GM12891 (cell line): ENCODE data around the gene PKNOX2.

ENCODE experiments used
- DNase-seq: peaks from one replicate; pipeline ENCODE4 v3.0.0; 2011; ENCODE audit warnings: low spot score; ENCODE audit not compliant: insufficient read length
- FAIRE-seq: peaks from 2 replicates; lab custom pipeline; 2011; peaks lifted over from hg19 to GRCh38; lab: Jason Lieb, UNC
- PAX5 ChIP-seq: IDR thresholded peaks from 2 replicates; pipeline ENCODE4 v1.6.1; 2011; ENCODE audit warnings: low read length, moderate library complexity, mild to moderate bottlenecking; ENCODE audit not compliant: insufficient read depth, severe bottlenecking
- POLR2A ChIP-seq: IDR thresholded peaks from 2 replicates; pipeline ENCODE4 v1.6.1; 2011; ENCODE audit warnings: low read depth, low read length, control low read depth
- POLR2AphosphoS5 ChIP-seq: IDR thresholded peaks from 2 replicates; pipeline ENCODE4 v1.6.1; 2011; ENCODE audit warnings: low read depth, low read length, control low read depth
- POU2F2 ChIP-seq: IDR thresholded peaks from 2 replicates; pipeline ENCODE4 v1.6.1; 2011; ENCODE audit warnings: low read depth, mild to moderate bottlenecking, control low read depth, low read length, moderate library complexity
- SPI1 ChIP-seq: IDR thresholded peaks from 2 replicates; pipeline ENCODE4 v1.6.1; 2011; ENCODE audit warnings: low read depth, low read length, control low read depth
- TAF1 ChIP-seq: IDR thresholded peaks from 2 replicates; pipeline ENCODE4 v1.6.1; 2011; ENCODE audit warnings: low read depth, low read length, control low read depth

PKNOX2 gene

GRCh38 chr11:125148743-125149142, 15.8 kb upstream of the PKNOX2 start:
- no peak for FAIRE-seq
- DNase-seq = no peak
- no peak for TF ChIP-seq PAX5
- TF ChIP-seq SPI1 = no peak
- TF ChIP-seq POU2F2 = no peak
- no peak for TF ChIP-seq POLR2AphosphoS5
- TF ChIP-seq TAF1 = no peak
- TF ChIP-seq POLR2A = no peak

- TF ChIP-seq SPI1 (no peak), POLR2A (no peak), PAX5 (no peak), POU2F2 (no peak), TAF1 (no peak), POLR2AphosphoS5 (no peak)
- DNase-seq (no peak), FAIRE-seq (no peak)
These were observed 10.7 kb upstream of the PKNOX2 start for GRCh38 chr11:125153837-125154236.

- DNase-seq (no peak), FAIRE-seq (no peak)
- no peak for TF ChIP-seq POU2F2
- no peak for TF ChIP-seq POLR2AphosphoS5
- TF ChIP-seq PAX5 = no peak
- no peak for TF ChIP-seq TAF1
- no peak for TF ChIP-seq POLR2A
- no peak for TF ChIP-seq SPI1
These were observed 10.0 kb upstream of the PKNOX2 start for GRCh38 chr11:125154378-125155099.

GRCh38 chr11:125155100-125155444, 9.5 kb upstream of the PKNOX2 start:
- TF ChIP-seq POLR2AphosphoS5 = no peak
- TF ChIP-seq PAX5 = no peak
- no peak for TF ChIP-seq SPI1
- no peak for TF ChIP-seq POLR2A
- TF ChIP-seq POU2F2 = no peak
- no peak for TF ChIP-seq TAF1
- FAIRE-seq (peak; percentile 31), DNase-seq (no peak)

GRCh38 chr11:125155767-125156166, 8.8 kb upstream of the PKNOX2 start:
- FAIRE-seq (peak; percentile 40), DNase-seq (no peak)
- TF ChIP-seq TAF1 (no peak), SPI1 (no peak), POLR2AphosphoS5 (no peak), POU2F2 (no peak), POLR2A (no peak), PAX5 (no peak)

- TF ChIP-seq POLR2A (no peak), POU2F2 (no peak), PAX5 (no peak), SPI1 (no peak), TAF1 (no peak), POLR2AphosphoS5 (no peak)
- DNase-seq = no peak
- no peak for FAIRE-seq
These were observed 8.0 kb upstream of the PKNOX2 start for GRCh38 chr11:125156346-125157117.

GRCh38 chr11:125157118-125157733, 7.3 kb upstream of the PKNOX2 start:
- FAIRE-seq = no peak
- TF ChIP-seq POU2F2 (no peak), SPI1 (no peak), POLR2AphosphoS5 (no peak), PAX5 (no peak), TAF1 (no peak), POLR2A (no peak)
- DNase-seq = no peak

- DNase-seq (no peak), FAIRE-seq (no peak)
- no peak for TF ChIP-seq TAF1
- no peak for TF ChIP-seq PAX5
- no peak for TF ChIP-seq POLR2A
- no peak for TF ChIP-seq SPI1
- TF ChIP-seq POU2F2 = no peak
- no peak for TF ChIP-seq POLR2AphosphoS5
These were observed 6.4 kb upstream of the PKNOX2 start for GRCh38 chr11:125157953-125158680.

GRCh38 chr11:125162743-125163142, 1.8 kb upstream of the PKNOX2 start:
- no peak for FAIRE-seq

More at GRCh38 chr11:125162743-125163142, 1.8 kb upstream of the PKNOX2 start:
- no peak for DNase-seq
- TF ChIP-seq POLR2AphosphoS5 (no peak), POU2F2 (no peak), POLR2A (no peak), TAF1 (no peak), SPI1 (no peak), PAX5 (no peak)
